GM23248 (cell line): Measurements from ENCODE around the gene F10.

Experiments
- EZH2 ChIP-seq: fragments of 200-600 bp; sonication (generic); IDR thresholded peaks from 2 replicates; pipeline ENCODE4 v1.6.1; 2018; ENCODE audit warnings: antibody characterized with exemption, mild to moderate bottlenecking; ENCODE audit not compliant: insufficient read depth, poor library complexity, severe bottlenecking
- EZH2phosphoT487 ChIP-seq: fragments of 200-600 bp; sonication (generic); IDR thresholded peaks from 2 replicates; pipeline ENCODE4 v1.6.1; 2018; ENCODE audit warnings: antibody characterized with exemption, moderate library complexity, mild to moderate bottlenecking, low read depth; ENCODE audit not compliant: insufficient read depth

GRCh38 chr13:113112893-113113845 is 9.4 kb upstream of the F10 start:
- TF ChIP-seq EZH2: no peak
- no peak for TF ChIP-seq EZH2phosphoT487
